Stimulated activated CD4-positive, alpha-beta T cell treated with anti-CD3 and anti-CD28 coated beads, Interleukin-1b, Interleukin-23, amount 100 ng/mL, for 48 hours (primary cell): ENCODE measurements around the gene EMC10.
"Not testable (repeated sequence)": the region's sequence is repeated elsewhere in the genome, so short reads cannot be mapped to it uniquely, and the experiment has no call there.

ENCODE experiments used
- DNase-seq: peaks from one replicate; pipeline ENCODE4 v3.0.0-alpha.2; 2020

EMC10 gene

DNA sequence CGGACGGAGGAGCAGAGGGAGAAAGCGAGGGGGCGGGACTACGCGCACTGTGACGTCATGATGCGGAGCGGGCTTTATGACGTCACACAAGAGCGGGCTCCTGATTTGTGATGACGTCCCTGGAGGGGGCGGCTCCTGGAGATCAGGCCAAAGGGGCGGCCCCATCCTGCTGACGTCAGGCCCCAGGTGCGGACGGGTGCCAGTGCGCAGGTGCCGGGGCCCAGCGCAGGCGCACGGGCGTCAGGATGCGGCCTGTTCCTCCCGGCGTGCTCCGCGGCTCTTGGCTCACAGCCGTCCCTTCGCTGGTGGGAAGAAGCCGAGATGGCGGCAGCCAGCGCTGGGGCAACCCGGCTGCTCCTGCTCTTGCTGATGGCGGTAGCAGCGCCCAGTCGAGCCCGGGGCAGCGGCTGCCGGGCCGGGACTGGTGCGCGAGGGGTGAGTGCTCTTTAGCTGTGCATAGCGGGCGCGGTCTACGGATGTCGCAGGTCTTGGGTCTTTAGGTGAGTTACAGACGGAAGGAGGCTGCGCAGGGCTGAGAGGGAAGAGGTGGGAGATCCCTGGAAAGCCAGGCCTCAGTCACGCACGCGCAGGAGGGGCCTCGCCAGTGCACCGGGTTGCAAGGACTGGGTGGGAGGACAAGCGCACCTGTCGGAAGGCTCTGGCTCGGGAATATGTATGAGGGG is at the start of gene EMC10, which contains the start of gene GARIN5A:
Gene EMC10, plus strand, starts transcription at position 284 of the 683 bp plus-strand sequence. Its CDS starts 38 bp downstream, at position 322.
Gene GARIN5A, minus strand, starts transcription at position 625 of the 683 bp plus-strand sequence. Its CDS starts 460 bp downstream, at position 165.
- peak; percentile 97 for DNase-seq

DNA sequence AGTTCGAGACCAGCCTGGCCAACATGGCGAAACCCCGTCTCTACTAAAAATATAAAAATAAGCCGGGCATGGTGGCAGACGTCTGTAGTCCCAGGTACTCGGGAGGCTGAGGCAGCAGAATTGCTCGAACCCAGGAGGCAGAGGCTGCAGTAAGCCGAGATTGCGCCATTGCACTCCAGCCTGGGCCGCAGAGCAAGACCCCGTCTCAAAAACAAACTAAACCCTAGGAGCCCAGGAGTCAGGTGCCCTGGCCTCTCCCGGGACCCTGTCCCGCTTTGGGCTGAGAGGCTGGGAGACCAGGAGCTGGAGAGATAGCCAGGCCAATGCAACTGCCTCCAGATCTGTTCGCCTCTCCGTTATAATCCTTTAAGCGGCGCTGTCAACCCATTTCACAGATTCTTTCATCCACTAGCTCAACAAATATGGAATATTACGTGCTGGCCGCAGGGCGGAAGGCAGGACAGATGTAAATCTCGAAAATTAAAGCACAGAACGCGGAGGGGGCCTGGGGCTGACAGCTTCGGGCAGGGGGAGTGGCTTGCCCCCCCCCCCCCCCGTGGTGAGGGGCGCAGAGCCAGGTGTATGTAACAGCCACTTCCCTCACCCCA is 48.9 kb upstream of the EMC10 start:
- DNase-seq = no peak

DNA sequence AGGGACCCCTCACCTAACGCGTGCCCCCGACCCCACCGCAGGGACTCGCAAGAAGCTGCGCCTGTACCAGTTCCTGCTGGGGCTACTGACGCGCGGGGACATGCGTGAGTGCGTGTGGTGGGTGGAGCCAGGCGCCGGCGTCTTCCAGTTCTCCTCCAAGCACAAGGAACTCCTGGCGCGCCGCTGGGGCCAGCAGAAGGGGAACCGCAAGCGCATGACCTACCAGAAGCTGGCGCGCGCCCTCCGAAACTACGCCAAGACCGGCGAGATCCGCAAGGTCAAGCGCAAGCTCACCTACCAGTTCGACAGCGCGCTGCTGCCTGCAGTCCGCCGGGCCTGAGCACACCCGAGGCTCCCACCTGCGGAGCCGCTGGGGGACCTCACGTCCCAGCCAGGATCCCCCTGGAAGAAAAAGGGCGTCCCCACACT is 48.3 kb upstream of the EMC10 start:
- no peak for DNase-seq

DNA sequence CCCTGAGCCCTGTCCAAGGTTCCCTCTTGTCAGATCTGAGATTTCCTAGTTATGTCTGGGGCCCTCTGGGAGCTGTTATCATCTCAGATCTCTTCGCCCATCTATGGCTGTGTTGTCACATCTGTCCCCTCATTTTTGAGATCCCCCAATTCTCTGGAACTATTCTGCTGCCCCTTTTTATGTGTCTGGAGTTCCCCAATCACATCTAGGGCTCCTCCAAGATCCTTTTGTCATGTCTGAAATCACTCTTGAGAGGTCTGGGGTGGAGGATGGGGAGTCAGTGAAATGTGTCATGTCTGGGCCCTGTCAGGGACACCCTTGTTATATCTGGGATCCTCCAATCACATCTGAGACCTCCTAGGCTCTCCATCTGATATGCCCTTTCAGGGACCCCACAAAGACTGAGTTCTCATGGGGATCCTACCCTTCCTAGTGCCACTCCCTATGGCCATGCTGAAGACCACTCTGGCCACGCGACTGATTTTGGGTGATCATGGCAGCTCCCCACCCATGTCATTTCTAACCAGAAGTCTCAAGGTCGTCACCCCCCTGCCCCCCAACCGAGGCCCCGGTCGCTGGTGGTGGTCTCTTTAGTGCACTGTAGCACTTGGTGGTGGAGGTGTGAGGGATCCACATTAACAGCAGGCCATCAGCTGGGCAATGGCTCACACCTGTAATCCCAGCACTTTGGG is 47.4 kb upstream of the EMC10 start:
- DNase-seq = no peak

DNA sequence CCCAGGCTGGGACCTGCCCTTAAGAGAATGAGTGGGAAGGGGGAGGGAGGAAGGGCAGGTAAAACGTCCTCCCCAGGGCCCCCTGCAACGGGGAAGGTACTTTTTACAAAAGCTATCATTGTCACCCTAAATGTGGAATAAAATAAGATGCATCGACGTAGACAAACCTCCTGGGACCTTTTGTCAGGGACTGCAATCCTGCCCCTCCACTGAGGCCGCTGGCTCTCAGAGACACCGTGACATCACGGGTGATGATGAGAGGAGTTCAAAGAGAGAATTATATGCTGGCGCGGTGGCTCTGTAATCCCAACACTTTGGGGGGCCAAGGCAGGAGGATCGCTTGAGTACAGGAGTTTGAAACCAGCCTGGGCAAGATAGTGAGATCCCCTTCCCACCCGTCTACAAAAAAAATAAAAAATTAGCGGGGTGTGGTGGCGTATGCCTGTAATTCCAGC is 45.4 kb upstream of the EMC10 start:
- no peak for DNase-seq

DNA sequence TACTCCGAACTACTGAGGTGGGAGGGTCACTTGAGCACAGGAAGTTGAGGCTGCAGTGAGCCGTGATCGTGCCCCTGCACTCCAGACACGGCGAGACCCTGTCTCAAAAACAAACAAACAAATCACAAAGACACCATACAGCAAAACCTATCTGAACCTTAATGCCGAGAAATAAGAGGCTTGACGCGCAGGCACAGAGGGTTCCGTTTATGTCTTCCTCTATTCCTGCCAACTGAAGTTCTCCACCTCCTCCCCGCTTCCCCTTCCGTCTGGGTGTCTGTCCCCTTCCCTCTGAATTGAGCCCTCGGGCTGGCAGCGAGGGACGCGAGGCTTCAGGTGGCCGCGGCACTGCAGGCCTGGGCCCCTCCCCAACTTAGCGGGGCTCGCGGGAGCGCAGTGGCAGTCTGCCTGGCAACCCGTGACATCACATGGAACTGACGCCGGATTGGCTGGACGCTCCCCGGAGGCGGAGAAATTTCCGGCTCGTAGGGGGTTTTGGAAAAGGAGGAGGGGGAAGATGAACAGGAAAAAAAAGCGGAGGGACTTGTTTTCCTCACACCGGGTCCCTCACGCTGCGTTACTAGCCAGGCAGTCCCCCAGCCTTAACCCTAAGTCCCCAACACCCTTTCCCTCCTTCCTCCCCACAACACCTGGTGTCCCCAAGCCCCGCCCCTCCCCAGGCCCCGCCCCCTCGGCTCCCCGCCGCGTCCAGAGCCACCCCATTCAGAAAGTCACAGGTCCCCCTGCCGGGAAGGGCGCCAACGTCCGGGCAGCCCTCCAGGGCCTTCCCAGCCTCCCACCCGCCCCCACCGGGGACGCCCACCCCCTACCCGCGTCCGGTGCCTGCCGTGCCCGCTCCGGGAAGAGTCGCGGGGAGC is 44.7 kb upstream of the EMC10 start:
- DNase-seq = peak; percentile 84

DNA sequence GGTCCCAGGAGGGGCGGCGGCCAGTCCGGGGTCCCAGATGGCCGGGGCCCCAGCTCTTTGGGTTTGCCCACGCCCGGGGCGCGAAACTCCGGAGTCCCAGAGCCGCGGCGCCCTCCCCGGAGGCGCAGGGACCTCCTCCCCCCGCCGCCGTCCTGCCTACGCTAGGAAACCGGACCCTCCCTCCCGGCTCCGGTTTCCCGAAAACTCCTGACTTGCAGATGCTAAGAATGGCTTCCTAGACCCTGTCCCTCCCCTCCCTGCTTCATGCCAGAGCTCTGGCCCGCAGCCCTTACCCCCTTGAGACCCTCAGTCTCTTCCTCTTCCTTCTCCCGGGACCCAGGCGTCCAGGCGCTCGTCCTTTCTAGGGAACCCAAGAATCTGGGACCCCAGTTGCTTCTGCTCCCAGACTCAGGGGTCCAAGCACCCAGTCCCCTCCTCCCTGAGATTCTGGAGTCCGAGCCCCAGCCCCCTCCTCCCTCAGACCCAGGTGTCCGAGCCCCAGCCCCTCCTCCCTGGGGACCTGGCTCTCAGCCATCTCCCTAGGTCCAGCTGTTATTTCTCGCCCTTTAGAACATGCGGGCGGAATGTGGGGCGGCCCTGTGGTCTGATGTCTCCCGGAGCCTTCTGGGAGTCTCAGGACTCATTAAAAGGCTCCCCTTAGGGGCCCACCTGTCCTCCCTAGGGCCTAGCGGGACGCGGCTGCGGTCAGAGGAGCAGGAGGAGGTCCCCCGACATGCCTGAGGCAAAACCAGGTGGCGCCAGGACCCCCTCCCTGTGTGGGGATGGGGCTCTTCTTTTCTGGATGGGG is 43.9 kb upstream of the EMC10 start, which contains the start of gene MYBPC2:
Gene MYBPC2, plus strand, starts transcription at position 672 of the 808 bp plus-strand sequence. Its CDS starts 62 bp downstream, at position 734.
- DNase-seq = no peak

DNA sequence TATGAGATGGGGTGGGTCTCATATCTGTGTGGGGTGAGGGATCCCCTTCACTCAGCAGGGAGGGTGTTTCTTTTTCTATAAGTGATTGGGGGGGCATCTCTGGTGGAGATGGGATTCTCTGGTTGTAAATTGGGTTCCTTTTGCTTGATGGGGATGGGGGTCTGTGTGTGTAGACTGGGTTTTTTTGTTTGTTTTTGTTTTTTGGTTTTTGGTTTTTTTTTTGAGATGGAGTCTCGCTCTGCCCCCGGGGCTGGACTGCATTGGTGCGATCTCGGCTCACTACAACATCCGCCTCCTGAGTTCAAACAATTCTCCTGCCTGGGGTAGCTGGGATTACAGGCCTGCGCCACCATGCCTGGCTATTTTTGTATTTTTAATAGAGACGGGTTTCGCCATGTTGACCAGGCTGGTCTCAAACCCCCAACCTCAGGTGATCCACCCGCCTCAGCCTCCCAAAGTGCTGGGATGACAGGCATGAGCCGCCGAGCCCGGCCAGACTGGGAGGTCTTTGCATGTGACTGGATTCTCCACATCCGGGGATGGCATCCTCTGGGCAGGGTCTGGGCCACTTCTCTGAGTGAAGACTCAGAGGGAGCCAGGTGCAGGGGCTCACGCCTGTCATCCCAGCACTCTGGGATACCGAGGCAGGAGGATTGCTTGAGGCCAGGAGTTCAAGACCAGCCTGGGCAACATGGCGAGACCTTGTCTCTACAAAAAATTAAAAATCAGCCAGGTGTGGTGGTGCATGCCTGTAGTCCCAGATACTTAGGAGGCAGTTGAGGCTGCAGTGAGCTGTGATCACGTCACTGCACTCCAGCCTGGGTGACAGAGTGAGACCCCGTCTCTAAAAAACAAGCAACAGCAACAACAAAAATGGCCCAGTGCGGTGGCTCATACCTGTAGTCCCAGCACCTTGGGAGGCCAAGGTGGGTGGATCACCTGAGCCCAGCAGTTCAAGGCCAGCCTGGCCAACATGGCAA is 42.8 kb upstream of the EMC10 start:
- DNase-seq = no peak

DNA sequence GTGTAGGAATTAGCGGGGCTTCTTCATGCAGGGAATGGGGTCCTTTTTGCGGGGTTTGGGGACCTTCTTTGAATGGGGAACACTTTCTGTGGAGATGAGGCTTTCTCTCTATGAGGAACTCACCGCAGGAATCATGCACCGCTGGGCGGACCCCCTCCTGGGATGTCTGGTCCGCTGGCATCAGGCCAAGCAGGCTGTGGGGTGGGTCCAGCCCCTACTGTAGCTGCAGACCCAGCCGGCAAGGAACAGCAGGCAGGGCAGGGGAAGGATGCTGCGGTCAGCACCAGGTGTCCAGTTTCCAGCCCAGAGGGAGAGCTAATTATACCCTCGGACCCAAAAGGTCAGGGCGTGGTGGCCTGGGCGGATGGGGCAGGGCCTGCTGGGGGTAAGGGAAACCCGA is 41.8 kb upstream of the EMC10 start:
- DNase-seq = no peak

DNA sequence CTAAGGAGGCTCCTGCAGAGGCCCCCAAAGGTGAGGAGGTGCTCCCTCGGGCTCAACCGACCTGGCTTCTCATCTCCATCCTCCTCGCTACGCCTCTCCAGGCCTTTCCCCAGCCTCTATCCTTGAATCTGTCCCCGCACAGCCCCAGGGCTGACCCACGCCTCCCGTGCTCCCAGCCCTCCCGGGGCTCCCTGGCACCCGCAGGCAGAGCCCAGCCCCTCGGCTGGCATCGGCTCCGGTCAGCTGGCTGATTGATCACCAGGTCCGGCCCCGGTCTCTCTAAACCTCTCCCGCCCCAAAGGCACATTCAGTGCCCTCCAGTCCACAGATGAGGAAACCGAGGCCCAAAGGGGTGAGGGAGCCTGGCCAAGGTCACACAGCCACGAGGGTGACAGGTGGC is 41.1 kb upstream of the EMC10 start:
- DNase-seq = no peak

DNA sequence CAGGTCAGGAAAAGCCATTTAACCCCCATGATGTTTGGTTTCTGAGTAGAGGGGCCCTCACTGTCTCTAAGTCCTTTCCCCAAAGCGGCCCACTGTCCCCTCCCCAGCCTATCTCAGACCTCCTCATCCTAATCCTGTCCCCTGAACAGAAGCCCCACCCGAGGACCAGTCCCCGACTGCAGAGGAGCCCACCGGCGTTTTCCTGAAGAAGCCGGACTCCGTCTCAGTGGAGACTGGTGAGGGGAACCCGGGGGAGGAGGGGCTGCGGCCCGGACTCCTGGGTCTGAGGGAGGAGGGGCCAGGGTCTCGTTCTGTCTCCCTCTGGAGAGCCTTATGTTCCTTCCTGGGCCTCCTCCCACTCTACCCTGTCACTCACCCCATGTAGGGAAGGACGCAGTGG is 40.7 kb upstream of the EMC10 start:
- DNase-seq = no peak

DNA sequence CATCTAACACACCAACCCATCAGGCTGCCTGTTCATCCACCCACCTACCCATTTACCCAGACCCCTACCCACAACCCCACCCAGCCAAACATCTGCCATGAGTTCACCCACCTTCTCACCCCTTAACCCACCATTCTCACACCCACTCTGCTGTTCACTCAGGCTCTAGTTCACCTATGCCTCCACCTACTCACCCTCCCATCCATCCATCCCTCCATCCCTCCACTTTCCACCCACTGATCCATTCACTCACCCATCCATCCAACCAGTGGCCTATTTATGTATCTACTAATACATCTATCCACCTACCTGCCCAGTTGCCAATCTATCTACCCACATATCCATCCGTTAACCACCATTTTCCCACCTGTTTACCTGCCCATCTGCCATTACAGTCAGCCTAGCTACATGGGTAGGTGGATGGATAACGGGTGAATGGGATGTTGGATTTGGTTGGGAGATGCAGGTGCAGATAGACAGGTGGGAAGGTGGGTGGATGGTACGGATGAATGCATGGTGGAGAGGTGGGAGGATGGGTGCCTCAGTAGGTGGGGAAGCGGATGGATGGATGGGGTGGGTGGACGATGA is 38.4 kb upstream of the EMC10 start:
- DNase-seq = no peak

DNA sequence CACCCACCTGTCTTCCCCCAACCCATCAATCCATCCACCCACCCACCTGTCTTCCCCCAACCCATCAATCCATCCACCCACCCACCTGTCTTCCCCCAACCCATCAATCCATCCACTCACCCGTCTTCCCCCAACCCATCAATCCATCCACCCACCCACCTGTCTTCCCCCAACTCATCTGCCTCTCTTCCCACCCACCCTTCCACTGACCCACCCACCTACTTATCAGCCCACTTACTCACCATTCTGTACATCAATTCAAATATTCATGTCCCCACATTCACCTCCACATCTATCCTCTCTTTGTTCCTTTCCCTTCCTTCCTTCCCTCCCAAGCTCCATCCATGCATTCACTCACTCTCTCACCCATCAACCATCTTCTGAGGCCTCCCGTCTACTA is 37.2 kb upstream of the EMC10 start:
- DNase-seq = not testable (repeated sequence)

DNA sequence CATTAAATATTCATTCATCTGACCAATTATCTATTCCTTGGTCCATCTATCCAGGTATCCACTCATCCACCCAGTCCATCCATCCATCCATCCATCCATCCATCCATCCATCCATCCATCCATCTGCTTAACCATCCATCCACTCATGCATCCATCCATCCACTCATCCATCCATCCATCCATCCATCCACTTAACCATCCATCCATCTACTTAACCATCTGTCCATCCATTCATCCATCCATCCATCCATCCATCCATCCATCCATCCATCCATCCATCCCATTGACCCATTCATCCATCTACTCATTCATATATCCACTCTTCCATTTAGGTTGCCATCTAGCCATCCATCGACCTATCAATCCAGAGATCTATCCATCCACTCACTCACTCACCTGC is 32.2 kb upstream of the EMC10 start:
- DNase-seq = no peak

DNA sequence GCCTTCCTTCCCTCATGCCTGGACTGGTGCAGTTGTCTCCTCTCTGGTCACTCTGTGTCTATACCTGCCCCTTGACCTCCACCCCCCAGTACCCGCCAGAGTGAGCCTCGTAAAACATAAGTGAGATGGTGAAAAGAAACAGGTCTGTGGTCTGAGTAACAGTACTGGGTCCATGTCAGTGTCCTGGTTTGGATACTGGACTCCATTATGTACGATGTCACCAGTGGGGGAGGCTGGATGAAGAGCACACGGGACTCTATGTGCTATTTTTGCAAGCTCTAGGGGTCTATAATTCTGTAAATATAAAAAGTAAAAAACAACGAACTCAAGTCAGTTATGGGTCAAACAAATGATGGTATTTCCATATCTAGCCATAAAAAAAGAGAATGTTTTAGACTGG is 29.3 kb upstream of the EMC10 start:
- no peak for DNase-seq

DNA sequence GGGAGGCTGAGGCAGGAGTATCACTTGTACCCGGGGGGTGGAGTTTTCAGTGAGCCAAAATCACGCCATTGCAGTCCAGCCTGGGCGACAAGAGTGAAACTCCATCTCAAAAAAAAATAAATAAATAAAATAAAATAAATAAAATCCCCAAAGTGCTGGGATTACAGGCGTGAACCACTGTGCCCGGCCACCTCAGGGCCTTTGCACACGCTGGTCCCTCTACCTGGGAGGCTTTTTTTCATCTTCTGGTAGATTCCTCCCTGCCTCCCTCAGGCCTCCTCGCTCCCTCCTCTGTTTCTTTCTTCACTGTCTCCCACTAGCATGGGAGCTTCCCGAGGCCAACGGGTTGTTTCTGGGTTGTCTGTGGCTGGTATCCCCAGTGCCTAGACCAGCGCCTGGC is 28.6 kb upstream of the EMC10 start:
- DNase-seq = no peak

DNA sequence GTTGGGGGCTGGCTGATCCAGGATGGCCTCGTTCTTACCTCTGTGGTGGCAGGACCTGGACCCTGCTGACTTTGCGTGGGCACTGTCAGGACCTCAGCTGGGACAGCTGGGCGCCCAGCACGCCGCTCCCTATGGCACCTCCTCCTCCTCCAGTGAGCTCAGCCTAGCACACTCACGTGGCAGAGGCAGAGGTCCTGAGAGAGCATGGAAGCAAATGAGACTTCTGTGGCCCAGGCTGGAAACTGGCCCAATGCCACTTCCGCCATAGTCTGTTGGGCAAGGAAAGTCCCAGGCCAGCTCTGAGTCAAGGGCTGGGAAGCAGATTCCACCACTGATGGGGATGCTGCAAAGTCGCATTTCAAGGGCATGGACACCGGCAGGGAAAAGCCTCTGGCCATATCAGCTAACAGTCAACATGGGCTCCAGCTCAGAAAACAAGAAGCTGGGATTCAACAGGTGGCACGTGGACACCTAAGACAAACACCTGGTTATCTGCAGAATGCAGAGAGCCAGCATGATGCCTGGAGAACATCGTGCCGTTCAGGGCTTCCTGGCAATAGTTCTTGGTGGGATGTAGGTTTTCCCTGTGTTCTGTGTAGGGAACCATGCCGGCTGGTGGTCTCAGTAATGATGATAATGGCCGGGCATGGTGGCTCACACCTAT is 26.9 kb upstream of the EMC10 start:
- DNase-seq = no peak

DNA sequence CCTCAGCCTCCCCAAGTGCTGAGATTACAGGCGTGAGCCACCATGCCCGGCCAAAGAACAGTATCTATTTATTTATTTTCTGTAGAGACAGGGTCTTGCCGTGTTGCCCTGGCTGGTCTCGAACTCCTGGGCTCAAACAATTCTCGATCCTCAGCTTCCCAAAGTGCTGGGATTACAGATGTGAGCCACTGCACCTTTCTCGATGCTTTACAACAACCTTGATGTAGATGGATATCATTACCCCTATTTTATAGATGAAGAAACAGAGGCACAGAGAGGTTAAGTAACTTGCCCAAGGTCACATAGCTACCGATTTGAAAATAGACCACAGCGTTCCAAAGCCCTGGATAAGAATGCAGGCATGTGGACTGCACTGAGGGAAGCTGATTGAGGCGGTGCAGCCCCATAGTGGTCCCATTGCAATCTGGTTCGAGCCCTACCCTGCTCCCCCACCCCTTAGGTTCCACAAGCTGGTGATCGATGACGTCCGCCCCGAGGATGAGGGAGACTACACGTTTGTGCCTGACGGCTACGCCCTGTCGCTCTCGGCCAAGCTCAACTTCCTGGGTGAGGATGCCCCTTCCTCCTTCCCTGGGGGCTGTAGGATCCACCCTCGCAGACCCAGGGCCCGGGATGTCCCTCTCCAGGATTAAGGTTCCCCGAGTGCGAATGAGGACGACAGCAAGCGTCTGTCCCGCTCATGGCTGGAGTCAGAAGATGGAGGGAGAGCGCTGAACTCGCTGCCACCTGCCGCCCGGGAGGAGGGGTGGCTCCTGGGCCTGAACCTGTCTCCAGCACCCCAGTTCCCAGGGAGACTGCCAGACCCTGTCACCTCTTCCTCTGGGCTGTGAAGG is 25.7 kb upstream of the EMC10 start:
- DNase-seq = no peak

DNA sequence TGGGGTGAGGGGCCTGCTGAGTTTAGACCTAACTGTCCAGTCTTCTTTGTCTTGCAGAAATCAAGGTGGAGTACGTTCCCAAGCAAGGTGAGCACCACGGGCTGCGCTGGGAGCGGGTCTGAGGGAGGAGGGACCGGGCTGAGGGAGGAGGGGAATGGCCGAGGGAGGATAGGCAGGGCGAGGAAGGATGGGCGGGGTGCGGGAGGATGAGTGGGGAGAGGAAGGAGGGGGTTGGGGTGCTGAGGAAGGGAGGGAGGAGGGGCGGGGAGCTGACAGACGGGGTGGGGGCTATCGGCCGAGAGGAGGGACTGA is 25.1 kb upstream of the EMC10 start:
- DNase-seq = no peak
